HG03558 (cell line): ENCODE data around the gene CCDC47.
A peak's percentile ranks its signal among the peaks of the same experiment; 100 is the strongest.

Source experiments
- ATAC-seq: cut with Tn5 transposase; IDR thresholded peaks from one replicate; pipeline ENCODE4 v1.9.1; 2021; ENCODE audit warnings: moderate number of reproducible peaks; ENCODE audit not compliant: unreplicated experiment; ENCODE audit errors: extremely low read depth

CCDC47 gene

GRCh38 chr17:63785556-63785955 is 12.2 kb upstream of the CCDC47 start:
- no peak for ATAC-seq

DNA sequence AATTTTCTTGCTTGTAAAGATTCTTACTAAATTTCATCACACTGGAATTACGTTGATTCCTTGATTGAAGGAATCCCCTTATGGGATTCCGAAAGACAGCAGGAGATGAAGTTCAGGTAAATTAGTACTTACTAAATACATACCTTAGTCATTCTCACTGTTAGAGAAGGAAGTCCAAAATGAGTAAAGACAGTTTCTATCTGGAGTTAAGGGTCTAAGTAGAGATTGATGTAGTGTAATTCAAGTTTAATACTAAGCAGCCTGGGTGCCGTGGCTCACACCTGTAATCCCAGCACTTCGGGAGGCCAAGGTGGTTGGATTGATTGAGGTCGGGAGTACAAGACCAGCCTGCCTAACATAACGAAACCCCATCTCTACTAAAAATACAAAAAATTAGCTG is 10.1 kb upstream of the CCDC47 start:
- no peak for ATAC-seq

- no peak for ATAC-seq
Observed at GRCh38 chr17:63780928-63781327, 7.5 kb upstream of the CCDC47 start.

GRCh38 chr17:63780507-63780906 is 7.1 kb upstream of the CCDC47 start:
- ATAC-seq, result no peak

GRCh38 chr17:63775420-63775819 is 2.0 kb upstream of the CCDC47 start:
- ATAC-seq, result no peak

DNA sequence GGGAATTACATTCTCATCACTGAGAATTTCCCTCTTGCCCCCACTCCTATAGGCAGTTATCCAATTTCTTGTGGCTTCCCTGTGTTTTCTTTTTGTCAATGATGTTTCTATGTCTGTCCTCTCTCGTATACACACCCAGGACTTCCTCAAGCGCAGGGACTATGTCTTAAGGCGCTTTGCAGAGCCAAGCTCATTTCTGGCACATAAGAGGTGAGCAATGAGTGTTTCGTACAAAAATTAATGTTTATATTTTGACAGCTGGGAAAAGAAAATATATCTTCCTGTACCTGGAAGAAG is 1.5 kb upstream of the CCDC47 start:
- ATAC-seq, result no peak

- ATAC-seq, result no peak
Observed at GRCh38 chr17:63774141-63774968, 958 bp upstream of the CCDC47 start, which contains the start of gene DDX42. Gene DDX42 (plus strand): TSS chr17:63774170. CDS start chr17:63787050, 12,880 bp downstream.

DNA sequence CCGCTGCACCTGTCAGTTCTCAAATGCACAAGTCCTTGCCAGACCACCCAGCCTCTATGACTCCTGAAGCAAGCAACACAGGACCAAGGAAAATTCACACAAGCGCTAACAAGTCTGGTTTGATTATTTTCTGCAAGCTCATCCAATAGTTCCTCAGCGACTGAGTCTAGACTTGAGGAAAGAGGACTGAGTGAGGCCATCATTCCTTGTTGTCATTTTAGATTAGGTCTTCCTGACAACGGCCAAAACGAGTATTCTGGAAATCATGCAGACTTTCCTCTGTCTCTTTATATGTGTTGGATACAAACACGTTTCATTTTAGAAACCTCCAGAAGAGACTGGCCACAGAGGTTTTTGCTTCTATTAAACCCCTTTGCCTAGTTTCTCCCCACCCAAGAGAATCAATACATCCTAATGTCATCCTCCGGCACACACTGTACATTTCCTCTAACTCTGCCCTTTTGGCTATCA is 561 bp downstream of the CCDC47 start:
- ATAC-seq, result no peak

GRCh38 chr17:63768433-63768832 is 5.0 kb downstream of the CCDC47 start:
- no peak for ATAC-seq

GRCh38 chr17:63766754-63767153 is 6.6 kb downstream of the CCDC47 start:
- ATAC-seq, result no peak

DNA sequence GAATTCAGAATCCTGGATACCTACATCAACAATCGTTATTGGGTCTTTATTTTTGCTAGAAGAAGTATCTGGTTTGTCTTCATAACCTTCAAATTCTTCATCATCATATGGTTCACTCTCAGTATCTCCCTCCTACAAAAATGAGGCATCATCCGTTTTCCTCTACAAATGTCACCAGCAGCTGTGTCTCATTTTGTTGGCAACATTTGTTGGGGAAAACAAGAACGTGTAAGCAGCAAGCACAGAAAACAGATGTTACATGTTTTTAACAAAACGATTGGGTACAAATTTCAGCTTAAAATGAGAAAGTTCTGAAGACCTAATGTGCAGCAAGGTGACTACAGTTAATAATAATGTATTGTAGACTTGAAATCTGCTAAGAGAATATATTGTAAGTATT is 8.7 kb downstream of the CCDC47 start:
- no peak for ATAC-seq

GRCh38 chr17:63762161-63763078 is 11.0 kb downstream of the CCDC47 start:
- no peak for ATAC-seq

DNA sequence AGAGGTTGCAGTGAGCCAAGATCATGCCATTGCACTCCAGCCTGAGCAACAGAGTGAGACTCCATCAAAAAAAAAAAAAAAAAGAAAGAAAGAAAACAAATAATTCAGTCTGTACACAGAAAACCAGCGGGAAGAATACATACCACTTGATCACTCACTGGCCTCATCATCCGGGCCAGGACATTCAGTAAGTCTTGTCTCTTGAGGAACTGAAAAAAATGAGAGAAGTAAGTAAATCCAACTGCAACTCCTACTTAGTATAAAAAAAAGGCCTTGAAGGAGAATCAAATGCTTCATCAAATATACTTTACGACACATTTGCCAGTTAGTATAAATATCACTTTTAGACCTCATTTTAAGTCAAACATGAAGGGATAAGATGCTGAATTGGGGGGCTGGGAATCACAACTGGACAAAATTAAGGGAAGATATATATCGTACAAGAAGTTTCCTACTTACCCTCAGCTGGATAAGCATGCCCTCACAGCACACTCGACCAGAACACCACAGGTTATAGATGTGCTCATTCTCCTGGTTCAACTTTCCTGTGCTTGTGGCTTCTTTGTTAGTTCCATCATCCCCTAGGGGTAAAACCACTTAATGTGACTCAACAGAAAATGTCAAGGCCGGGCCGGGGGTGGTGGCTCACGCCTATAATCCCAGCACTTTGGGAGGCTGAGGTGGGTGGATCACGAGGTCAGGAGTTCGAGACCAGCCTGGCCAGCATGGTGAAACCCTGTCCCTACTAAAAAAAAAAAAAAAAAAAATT is 12.4 kb downstream of the CCDC47 start:
- no peak for ATAC-seq

GRCh38 chr17:63758428-63758827 is 15.0 kb downstream of the CCDC47 start:
- no peak for ATAC-seq

DNA sequence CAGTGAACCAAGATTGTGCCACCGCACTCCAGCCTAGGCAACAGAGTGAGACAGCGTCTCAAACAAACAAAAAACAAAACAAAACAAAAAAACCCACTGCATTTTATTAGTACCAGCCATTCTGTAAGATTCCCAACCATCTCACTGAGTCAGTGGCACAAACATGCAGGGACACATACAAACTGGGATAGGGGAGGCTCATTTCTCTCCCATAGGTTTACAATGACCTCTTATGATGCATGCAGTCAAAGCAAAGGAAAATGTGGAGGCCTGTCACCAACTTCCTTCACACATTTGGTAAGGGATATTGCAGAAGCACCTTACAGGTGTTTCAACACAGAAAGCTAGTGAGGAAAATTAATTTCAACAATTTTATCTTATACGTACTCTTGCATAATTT is 19.4 kb downstream of the CCDC47 start:
- ATAC-seq, result no peak

DNA sequence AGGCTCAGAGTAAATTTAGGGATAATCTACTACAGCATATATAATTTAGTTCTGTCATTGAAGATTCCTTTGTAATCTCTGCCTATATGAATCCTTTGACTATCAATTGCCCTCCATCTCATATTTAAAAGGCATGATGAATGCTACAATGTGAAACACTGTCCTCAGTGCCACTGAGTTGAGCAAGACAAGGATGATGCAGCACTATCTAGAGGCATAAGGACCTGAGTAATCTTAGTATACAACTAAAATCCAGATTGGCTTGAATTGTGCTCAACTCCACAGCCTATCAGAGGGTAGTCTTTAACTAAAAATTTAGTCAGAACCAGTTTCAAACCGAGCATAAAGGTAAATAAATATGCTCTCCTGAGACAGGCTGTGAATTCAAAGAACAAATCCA is 20.2 kb downstream of the CCDC47 start:
- ATAC-seq, result no peak

DNA sequence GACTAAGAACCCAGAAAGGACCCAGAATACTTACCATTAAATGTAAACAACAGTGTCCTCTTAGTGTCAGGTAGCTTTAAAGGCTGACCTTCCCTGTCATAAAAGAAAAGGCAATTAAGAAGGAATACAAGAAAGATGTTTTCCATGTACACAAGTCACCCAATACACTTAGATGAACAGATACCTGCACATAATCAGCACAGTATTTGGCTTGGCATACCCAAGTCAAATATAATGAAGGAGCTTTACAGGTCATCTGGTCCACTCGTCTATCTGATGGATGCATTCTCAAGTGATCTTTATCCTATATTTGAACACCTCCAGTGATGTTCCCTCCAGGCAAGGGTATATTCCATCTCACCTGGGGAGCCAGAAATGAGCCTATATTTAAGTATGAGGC is 20.7 kb downstream of the CCDC47 start:
- ATAC-seq, result no peak

DNA sequence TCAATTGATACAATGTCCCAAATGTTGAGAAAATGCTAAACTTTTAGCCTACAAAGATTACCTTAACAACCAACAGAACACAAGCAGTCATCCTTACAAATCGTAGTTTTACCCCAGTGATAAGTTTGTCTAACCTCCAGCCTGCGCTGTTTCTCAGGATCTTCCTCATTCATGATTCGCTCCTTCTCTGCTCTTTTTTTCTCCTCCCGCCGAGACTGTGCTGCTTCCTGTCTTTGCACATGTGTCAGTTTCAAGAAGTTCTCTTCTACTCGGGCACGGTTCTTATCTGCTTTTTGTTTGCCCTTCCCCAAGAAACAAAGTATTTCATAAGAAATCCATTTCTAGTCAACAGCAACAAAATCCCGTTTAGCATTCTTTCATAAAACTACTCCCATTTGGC is 21.6 kb downstream of the CCDC47 start:
- ATAC-seq, result no peak

GRCh38 chr17:63741408-63742173 is 31.8 kb downstream of the CCDC47 start, which contains the start of gene STRADA:
Gene STRADA (minus strand): TSS chr17:63741799. CDS start chr17:63728369, 13,430 bp downstream.
- ATAC-seq, result peak; percentile 66

GRCh38 chr17:63741143-63741407 is 32.3 kb downstream of the CCDC47 start:
- ATAC-seq, result no peak
